Stimulated activated CD8-positive, alpha-beta memory T cell treated with anti-CD3 and anti-CD28 coated beads, Interleukin-4, amount 100 ng/mL, for 1 hour (primary cell): ENCODE results near the gene MPIG6B.

ENCODE experiments used
- DNase-seq, 2 donors: peaks; one replicate each; pipeline ENCODE4 v3.0.0-alpha.2; 2020; ENCODE audit warnings: low read depth in 2 of 2, low spot score in 1 of 2

MPIG6B gene

GRCh38 chr6:31723245-31723979, at the start of gene MPIG6B:
Gene MPIG6B, plus strand, starts transcription at chr6:31723373. Its CDS starts 11 bp downstream, at chr6:31723384.
- no peak for DNase-seq

GRCh38 chr6:31676322-31676903, 46.8 kb upstream of the MPIG6B start:
- DNase-seq: no peak

GRCh38 chr6:31676904-31677303, 46.3 kb upstream of the MPIG6B start:
- no peak for DNase-seq

- no peak for DNase-seq
These were observed 45.2 kb upstream of the MPIG6B start for GRCh38 chr6:31677955-31678354.

GRCh38 chr6:31680226-31681134, 42.7 kb upstream of the MPIG6B start, which contains the start of gene LY6G5C:
Gene LY6G5C, minus strand, starts transcription at chr6:31681067. Its CDS starts 694 bp downstream, at chr6:31680373.
- DNase-seq: peak in 1 of 2 donors; percentile 45

GRCh38 chr6:31681135-31681671, 42.0 kb upstream of the MPIG6B start:
- DNase-seq: no peak

- no peak for DNase-seq
These were observed 39.6 kb upstream of the MPIG6B start for GRCh38 chr6:31683591-31683990.

GRCh38 chr6:31686483-31686882, 36.7 kb upstream of the MPIG6B start:
- DNase-seq: no peak

GRCh38 chr6:31687321-31687720, 35.9 kb upstream of the MPIG6B start:
- DNase-seq: no peak

GRCh38 chr6:31687860-31688693, 35.1 kb upstream of the MPIG6B start:
- DNase-seq: no peak

GRCh38 chr6:31689249-31690110, 33.7 kb upstream of the MPIG6B start:
- DNase-seq: no peak

GRCh38 chr6:31690231-31691077, 32.7 kb upstream of the MPIG6B start:
- no peak for DNase-seq

GRCh38 chr6:31691078-31691463, 32.1 kb upstream of the MPIG6B start:
- DNase-seq: no peak

GRCh38 chr6:31691564-31692108, 31.5 kb upstream of the MPIG6B start:
- no peak for DNase-seq

GRCh38 chr6:31692353-31692752, 30.8 kb upstream of the MPIG6B start:
- DNase-seq: no peak

- no peak for DNase-seq
These were observed 30.3 kb upstream of the MPIG6B start for GRCh38 chr6:31692886-31693285.

- no peak for DNase-seq
These were observed 29.6 kb upstream of the MPIG6B start for GRCh38 chr6:31693535-31693934.

GRCh38 chr6:31697555-31697954, 25.6 kb upstream of the MPIG6B start:
- DNase-seq: no peak
